Sigmoid colon (tissue), 4 donors: ENCODE data around the gene FAM81A.

ENCODE experiments used
- EP300 ChIP-seq, 4 donors: sonication (generic); formaldehyde crosslinking; IDR thresholded peaks; one replicate each; pipeline ENCODE4 v1.6.1; 2017; ENCODE audit warnings: antibody characterized with exemption in 4 of 4
- POLR2A ChIP-seq, 2 donors: fragments of 450-650 bp; IDR thresholded peaks; one replicate each; pipeline ENCODE4 v1.6.1; 2016; ENCODE audit warnings: antibody characterized with exemption in 2 of 2, mild to moderate bottlenecking in 2 of 2, moderate library complexity in 2 of 2
- TF ChIP-seq, protein P1 (sequence below), 4 experiments: fragments of 450-650 bp in 3 of 4; fragments of 200-600 bp in 1 of 4; IDR thresholded peaks; one replicate each; pipeline ENCODE4 v1.5.1; 2016 to 2019; ENCODE audit warnings: antibody characterized with exemption in 4 of 4, mild to moderate bottlenecking in 3 of 4, moderate library complexity in 2 of 4

GRCh38 chr15:59456114-59456513 is 18.1 kb downstream of the FAM81A start:
- TF ChIP-seq POLR2A (IDR thresholded peaks at IDR 0.05) (no peak), EP300 (IDR thresholded peaks at IDR 0.05) (no peak)
- TF ChIP-seq, protein P1, sequence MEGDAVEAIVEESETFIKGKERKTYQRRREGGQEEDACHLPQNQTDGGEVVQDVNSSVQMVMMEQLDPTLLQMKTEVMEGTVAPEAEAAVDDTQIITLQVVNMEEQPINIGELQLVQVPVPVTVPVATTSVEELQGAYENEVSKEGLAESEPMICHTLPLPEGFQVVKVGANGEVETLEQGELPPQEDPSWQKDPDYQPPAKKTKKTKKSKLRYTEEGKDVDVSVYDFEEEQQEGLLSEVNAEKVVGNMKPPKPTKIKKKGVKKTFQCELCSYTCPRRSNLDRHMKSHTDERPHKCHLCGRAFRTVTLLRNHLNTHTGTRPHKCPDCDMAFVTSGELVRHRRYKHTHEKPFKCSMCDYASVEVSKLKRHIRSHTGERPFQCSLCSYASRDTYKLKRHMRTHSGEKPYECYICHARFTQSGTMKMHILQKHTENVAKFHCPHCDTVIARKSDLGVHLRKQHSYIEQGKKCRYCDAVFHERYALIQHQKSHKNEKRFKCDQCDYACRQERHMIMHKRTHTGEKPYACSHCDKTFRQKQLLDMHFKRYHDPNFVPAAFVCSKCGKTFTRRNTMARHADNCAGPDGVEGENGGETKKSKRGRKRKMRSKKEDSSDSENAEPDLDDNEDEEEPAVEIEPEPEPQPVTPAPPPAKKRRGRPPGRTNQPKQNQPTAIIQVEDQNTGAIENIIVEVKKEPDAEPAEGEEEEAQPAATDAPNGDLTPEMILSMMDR (IDR thresholded peaks at IDR 0.05): no peak
